NCI-H146 (cell line): ENCODE data around the gene AVP.
A peak's percentile ranks its signal among the peaks of the same experiment; 100 is the strongest.
"Not testable (repeated sequence)": the region's sequence is repeated elsewhere in the genome, so short reads cannot be mapped to it uniquely, and the experiment has no call there.

Experiments
- DNase-seq: peaks from one replicate; lab custom pipeline; 2025; lab: John Stamatoyannopoulos, UW

Gene AVP

DNA sequence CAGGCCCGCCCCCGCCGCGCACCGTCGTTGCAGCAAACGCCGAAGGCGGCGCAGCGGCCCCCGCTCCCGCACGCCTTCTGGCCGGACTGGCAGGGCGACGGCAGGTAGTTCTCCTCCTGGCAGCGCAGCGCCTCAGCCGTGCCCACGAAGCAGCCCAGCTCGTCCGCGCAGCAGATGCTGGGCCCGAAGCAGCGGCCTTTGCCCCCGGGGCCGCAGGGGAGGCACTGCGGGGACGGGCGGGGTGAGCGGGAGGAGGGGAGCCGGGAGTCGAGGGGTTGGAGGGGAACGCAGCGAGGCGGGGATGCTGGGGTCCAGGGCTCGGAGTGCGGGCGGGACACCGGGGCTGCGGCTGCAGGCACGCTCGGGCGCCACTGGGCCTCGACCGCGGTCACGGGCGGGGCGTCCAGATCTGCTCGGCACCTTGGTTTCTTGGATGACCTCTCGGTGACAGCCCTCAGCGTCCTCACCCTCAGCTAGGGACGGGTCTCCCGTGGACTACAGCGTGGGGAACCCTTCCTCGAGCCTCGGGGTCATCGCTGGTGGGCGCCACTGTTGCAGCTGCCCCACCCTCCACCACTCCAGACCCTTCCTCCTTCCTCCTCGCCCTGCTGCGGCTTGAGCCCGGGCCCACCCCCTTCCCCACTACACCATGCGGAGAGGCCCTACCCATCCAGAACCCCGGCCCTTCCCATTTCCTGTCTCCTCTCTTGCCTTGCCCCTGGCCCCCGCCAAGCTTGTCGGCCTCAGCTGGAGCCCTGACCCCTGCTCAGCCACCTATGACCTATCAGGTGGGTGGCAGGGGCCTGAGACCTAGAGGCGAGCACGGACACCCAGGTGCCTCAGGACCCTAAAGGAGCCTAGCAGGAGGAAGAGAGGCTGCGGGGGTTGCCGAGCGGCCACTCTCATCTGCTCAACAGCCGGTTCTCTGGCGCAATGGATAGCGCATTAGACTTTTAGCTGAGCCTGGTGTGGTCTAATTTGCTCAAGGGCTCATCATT lies 1.3 kb downstream of the AVP start:
- DNase-seq = peak; percentile 47

DNA sequence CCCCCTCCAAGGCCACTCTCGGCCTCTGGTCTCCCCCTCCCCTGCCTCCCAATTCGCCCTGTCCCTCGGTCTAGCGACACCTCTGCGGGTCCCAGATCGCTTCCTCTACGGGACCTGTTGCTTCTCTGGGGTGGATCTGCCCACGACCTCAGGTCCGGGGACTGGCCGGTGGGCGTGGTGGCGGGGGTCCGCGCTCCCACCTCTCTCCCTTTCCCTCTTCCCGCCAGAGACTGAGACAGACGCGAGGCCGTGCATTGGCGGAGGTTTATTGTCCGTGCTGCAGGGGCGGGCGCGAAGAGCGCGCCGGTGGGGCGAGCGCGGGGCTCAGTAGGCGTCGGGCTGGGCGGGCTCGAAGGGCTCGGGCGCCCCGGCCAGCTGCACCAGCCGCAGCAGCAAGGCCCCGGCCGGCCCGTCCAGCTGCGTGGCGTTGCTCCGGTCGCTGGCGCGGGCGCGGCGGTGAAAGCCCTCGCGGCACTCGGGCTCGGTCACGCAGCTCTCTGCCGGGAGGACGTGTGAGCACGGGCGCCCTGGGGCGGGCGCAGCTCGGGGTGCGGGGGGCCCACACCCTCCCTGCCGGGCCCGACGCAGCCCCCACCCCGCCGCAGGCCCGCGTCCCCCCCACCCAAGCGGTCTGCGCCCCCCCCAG lies 2.1 kb downstream of the AVP start:
- peak; percentile 47 for DNase-seq

DNA sequence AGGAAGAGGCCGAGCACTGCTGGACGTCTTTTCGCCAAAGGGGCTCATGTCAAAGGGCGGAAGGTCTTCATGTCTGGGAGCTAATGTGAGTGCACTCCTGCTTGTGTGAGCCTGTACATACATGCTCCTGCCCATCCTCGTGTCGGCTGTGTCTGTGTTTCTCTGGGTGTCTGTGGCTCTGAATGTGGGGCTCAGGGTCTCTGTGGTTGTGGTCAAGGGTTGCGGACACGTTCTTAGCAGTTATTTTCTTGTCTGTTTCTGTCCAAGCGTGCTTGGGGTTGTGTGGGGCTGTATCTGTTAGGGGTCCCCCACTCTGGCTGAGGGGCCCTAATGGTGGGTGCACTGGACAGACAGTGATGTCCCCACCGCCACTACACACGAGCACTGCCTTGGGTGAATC lies 2.9 kb downstream of the AVP start:
- DNase-seq = no peak

DNA sequence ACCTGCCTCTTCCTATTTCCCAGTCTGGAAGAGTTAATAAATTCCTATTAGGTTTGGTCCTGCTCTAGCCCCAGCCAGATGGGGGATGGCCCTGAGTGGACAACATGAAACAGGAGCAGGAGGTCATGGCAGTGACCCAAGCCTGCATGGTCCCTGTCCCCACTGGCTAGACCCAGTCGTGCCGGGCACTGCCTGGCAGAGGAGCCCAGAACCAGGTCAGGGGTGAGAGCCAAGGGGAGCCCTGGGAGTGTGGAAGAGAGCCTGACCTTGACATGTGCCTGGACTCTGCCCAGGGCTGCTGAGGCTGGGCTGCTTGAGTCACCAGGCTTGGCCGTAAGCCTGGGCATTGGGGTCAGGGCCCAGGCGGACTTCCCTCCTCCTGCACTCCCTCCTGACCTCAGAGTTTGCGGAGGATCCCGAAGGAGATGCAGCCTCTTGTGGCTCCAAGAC lies 3.6 kb downstream of the AVP start:
- DNase-seq = no peak

DNA sequence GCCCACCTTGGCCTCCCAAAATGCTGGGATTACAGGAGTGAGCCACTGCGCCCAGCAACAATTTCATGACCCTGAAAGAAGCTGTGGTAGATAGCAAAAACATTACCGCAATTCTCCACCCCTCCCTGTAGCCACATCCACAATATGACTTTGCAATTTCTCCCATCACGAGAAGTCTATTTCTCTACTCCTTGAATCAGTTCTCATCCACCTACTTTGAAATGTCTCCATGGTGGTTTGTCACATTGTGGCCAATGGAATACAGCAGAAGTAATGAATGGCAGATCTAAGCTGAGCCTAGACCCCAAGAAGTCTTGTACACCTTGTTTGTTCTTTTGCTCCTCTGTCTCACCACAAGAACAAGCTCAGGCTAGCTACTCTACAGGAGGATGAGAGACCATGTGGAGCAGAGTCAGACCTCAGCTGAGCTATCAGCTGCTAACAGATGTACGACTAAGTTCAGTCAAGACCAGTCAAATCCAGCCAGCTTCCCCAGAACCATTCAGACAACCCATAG lies 6.8 kb downstream of the AVP start:
- no peak for DNase-seq

DNA sequence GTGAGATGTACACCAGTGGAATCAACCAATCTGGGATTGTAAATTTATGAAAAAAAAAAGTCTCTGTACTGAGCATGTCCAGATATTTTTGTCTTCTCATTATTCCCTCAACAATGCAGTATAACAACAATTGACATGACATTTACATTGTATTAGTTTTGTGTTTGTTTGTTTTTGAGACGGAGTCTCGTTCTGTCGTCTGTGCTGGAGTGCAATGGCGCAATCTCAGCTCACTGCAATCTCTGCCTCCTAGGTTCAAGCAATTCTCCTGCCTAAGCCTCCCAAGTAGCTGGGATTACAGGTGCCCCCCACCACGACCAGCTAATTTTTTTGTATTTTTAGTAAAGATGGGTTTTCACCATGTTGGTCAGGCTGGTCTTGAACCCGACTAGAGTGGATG lies 9.2 kb downstream of the AVP start:
- DNase-seq = not testable (repeated sequence)

DNA sequence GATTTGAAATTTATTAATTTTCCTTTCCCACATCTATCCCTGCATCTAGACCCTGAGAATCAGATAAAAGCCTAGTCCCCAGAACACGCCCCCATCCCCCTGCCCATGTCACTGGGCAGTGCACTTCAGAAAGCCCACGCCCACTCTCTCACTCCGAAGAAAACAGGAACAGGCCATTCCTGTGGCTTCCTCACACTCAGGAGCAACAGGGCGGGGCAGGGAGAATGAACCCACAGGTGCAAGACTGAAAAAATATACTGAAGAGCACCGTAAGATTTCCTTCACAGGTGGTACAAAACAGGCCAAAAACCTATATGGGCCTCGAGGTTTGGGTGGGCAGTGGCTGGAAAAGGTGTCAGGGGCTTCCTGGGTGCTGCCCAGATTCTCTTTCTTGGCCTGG lies 9.7 kb downstream of the AVP start:
- no peak for DNase-seq

DNA sequence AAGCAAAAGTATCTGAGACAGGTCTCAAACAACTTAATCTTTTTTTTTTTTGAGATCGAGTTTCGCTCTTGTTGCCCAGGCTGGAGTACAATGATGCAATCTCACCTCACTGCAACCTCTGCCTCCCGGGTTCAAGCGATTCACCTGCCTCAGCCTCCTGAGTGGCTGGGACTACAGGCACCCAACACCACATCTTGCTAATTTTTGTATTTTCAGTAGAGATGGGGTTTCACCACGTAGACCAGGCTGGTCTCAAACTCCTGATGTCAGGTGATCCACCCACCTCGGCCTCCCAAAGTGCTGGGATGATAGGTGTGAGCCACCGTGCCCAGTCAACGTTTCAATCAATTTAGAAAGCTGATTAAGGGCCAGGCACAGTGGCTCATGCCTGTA lies 11.3 kb downstream of the AVP start:
- not testable (repeated sequence) for DNase-seq

DNA sequence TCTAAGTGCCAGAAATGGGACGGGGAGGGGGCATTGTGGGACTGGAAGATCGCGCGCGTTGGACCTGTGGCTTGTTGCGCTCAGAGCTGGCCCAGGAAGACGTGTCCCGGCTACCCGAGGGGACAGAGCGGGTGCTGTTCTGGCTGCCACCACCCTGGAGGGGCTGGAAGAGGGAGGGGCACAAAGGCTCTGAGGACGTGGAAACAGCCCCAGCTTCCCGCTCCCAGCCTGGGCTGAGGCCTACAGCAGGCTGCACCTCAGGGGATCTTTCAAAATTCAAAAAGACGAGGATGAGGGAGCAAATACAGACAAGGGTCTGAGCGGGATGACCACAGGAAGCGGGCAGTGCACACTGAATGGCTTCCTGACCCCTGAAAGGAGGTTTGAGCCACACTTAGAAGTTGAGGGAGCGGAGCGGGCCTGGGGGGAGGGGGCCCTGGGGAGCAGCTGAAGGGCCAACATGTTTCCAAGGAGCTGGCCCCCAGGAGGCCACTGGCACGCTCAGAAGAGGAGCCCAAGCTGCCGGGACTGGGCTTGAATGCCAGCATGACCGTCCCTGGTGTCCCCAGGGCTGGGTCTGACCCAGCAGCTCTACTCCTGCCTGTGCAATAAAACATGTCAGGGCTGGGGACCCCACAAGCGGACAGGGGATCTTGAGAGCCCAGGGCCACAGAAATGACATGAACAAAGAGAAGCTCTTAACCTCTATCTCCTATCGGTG lies 11.8 kb downstream of the AVP start:
- DNase-seq = no peak

DNA sequence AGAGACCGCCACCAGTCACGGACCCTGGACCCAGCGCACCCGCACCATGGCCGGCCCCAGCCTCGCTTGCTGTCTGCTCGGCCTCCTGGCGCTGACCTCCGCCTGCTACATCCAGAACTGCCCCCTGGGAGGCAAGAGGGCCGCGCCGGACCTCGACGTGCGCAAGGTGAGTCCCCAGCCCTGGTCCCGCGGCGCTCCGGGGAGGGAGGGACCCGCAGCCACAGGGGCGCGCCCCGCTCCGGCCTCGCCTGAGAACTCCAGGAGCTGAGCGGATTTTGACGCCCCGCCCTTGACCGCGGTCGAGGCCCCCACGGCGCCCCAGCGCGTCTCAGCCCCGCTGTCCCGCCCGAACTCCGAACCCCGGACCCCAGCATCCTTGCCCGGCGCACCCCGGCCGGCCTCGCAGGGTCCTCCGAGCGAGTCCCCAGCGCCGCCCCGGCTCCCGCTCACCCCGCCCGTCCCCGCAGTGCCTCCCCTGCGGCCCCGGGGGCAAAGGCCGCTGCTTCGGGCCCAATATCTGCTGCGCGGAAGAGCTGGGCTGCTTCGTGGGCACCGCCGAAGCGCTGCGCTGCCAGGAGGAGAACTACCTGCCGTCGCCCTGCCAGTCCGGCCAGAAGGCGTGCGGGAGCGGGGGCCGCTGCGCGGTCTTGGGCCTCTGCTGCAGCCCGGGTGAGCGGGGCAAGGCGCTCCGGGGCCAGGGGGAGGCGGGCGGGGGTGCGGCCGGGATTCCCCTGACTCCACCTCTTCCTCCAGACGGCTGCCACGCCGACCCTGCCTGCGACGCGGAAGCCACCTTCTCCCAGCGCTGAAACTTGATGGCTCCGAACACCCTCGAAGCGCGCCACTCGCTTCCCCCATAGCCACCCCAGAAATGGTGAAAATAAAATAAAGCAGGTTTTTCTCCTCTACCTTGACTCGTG lies 12.7 kb downstream of the AVP start, which contains the start of gene OXT:
Gene OXT (plus strand): TSS at position 11 of the 920 bp plus-strand sequence. CDS start 36 bp downstream, at position 47.
- DNase-seq = peak; percentile 37

DNA sequence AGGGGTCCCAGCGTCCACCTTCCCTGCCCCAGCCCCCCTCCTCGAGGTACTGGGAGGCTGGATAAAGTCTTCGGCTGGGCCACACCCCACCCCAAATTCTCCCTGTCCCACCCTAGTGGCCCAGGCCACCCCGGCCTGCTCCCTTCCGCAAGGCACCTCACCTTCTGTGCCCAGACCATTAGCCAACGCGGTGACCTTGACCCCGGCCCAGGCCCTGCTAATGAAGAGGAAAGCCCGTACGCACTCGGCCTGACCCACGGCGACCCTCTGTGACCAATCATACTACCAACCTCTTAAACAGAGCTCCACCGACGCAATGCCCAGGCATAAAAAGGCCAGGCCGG lies 13.3 kb downstream of the AVP start:
- DNase-seq = no peak

DNA sequence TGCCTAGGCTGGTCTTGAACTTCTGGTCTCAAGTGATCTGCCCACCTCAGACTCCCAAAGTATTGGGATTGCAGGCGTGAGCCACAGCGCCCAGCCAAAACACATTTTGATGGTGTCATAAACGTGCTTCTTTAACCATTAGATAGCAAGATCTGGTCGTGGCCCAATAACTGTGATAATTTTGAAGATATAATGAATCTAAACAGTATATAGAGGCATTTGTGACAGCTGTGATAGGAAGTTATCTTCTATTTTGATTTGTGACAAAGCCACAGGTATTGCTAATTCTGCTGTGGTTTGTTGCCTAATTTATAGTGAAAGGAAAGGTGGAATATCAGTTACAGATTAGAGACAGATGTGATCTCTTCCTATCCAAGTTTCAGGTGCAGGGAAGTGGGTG lies 13.8 kb downstream of the AVP start:
- DNase-seq = no peak

DNA sequence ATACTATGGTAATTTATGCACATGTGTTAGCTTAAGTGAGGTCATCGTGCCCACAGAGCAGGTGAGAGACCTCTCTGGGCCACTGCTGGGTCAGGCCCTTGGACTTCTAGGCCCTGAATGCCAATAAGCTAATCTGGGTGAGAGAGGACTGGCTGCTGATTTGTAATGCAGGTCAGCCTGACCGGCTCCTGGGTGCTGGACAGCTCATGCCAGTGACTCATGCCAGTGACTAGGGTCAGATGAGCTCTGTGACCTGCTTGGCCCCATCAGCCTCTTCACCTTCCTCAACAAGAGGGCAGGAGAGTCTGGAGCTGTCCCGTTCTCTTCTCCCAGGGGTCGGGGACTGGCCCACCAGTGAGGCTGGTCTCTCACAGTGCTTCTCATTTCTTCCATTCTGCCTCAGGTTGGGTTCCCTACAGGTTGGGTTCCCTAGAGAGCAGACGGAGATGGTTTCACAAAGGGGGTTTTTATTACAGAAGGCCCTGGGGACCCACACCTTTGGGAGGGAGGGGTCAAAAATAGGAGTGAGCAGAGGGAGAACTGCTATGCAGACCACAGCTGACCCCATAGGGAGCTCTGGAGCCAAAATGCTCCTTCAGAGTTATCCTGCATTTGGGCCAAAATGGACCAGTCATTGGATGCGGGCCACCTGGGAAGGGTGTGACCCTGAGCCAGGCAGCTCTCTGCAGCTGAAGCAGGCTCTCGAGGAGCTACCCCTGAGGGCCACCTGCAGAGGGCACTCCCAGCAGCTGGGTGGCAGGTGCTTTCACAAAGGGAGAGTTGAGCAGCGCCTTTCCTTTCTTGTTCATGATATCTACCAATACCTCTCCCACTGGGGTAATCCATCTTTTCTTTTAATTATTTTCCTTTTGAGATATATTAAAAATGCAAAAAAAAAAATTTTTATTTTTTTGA lies 15.3 kb downstream of the AVP start:
- peak; percentile 78 for DNase-seq

DNA sequence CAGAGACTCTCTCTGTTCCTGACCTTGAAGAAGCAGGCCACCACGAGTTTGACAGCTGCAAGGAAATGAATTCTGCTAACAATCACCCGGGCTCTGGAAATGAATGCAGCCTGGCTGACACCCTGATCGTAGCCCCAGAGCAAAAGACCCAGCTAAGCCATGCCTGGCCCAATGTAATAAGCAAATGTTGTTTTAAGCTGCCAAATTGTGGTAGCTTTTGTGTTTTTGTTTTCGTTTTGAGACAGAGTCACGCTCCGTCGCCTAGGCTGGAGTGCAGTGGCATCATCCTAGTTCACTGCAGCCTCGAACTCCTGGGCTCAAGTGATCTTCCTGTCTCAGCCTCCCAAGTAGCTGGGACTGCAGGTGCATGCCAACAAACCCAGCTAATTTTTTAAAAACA lies 16.4 kb downstream of the AVP start:
- no peak for DNase-seq

DNA sequence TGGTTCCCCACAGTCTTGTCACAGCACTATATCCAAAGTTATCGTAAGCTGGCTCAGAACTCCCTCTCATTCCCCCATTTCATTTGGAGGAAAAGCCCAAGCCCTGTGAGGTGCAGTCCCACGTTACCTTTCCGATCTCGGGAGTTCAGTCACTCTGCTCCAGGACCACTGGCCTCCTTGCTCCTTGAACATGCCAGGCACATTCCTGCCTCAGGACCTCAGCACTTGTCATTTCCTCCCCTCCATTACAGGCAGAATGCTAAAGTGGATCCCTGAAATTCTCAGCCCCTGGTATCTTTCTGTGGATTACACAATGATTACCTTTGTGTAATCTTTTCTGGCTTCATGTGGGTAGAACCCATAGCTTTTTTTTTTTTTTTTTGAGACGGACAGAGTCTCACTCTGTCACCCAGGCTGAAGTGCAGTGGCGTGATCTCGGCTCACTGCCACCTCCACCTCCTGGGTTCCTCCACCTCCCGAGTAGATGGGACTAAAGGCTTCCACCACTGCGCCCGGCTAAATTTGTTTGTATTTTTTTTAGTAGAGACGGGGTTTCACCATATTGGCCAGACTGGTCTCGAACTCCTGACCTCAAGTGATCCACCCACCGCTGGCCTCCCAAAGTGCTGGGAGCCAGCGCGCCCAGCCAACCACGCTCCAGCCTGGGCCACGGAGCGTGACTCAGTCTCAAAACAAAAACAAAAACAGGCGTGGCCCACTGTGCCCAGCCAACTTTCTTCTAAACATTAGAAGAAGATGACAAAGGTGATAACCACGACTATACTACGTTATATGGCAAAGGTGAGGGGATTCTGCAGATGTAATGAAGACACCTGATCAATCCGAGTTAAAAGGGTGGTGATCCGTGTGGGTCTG lies 17.1 kb downstream of the AVP start:
- no peak for DNase-seq

DNA sequence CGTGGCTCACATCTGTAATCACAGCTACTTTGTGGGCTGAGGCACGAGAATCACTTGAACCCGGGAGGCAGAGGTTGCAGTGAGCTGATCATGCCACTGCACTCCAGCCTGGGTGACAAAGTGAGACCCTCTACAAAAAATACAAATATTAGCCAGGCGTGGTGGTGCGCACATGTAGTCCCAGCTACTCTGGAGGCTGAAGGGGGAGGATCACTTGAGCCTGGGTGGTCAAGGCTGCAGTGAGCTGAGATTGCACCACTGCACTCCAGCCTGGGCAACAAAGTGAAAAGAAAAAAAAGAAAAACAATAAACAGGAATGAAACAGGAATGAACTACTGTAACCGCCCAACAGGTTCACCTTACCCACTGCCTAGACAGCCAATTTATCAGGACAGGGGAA lies 20.4 kb downstream of the AVP start:
- DNase-seq = not testable (repeated sequence)

DNA sequence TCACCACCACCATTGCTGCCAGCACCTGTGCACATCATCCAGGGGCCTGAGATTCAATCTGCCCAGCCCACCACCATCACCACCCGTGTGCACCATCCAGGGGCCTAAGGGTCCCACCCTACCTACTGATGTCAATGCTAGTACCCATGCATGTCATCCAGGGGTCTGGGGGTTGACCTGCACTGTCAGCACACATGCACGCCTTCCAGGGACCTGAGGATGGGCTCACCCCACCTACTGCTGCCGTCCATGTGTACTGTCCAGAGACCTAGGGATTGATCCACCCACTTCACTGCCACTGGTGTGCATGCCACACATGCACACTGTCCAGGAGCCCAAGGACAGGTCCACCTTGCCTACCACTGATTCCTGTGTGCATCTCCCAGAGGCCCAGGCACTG lies 25.0 kb downstream of the AVP start:
- DNase-seq = no peak

DNA sequence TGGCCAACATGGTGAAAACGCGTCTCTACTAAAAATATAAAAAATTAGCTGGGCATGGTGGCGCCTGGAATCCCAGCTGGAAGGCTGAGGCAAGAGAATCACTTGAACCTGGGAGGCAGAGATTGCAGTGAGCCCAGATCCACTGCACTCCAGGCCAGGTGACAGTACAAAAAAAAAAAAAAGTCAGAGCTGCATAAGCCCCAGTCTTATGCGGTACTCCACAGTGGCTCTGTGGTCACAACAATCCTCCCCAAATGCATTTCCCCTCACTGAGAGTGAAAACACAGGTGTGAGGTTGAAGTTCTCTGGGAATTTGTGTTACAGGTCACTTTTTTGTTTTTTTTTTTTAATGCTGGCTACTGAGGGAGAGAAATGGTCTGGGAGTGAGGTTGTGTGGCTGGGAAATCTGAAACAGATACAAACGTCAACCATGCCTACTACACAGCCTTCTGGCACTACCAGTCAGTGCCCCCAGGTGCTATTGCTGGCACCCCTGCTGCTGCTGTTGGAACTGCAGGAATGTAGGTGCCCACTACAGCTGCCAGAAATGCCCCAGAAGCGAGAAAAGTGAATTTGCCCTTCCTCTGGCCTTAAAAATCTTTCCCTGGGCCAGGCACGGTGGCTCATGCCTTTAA lies 33.0 kb downstream of the AVP start:
- DNase-seq = no peak
